Keratinocyte (primary cell): Measurements from ENCODE around the gene LRBA. TPM values are rescaled to one million over a fixed set of nuclear protein-coding genes. Genes with fewer than 3 reads are reported as not detected.

Experiments used
- DNase-seq: peaks from one replicate; pipeline ENCODE4 v3.0.0-alpha.2; 2011; ENCODE audit warnings: low read depth, missing footprints, low spot score
- FAIRE-seq: peaks from 2 replicates; lab custom pipeline; 2011; peaks lifted over from hg19 to GRCh38; lab: Jason Lieb, UNC
- H2AFZ ChIP-seq: 2 replicates; pipeline ENCODE4 v1.6.0; 2012; ENCODE audit warnings: low read length, control low read depth, inconsistent platforms; ENCODE audit not compliant: control insufficient read depth
- H3K27ac ChIP-seq: 2 replicates; pipeline ENCODE4 v1.5.1; 2011; ENCODE audit warnings: low read length; ENCODE audit not compliant: control insufficient read depth, insufficient read depth
- H3K27me3 ChIP-seq: 3 replicates; pipeline ENCODE4 v1.6.0; 2011; ENCODE audit warnings: low read length; ENCODE audit not compliant: control insufficient read depth, insufficient read depth; ENCODE audit errors: extremely low read depth
- H3K36me3 ChIP-seq, 2 experiments: 2 replicates in 1 of 2; 3 replicates in 1 of 2; pipeline ENCODE4 v1.5.1; 2011; ENCODE audit warnings: low read length in 2 of 2, mild to moderate bottlenecking in 1 of 2; ENCODE audit not compliant: control insufficient read depth in 2 of 2, insufficient read depth in 2 of 2; ENCODE audit errors: extremely low read depth in 1 of 2
- H3K4me1 ChIP-seq: 3 replicates; pipeline ENCODE4 v1.5.1; 2011; ENCODE audit warnings: low read length; ENCODE audit not compliant: control insufficient read depth, insufficient read depth; ENCODE audit errors: extremely low read depth
- H3K4me2 ChIP-seq: 3 replicates; pipeline ENCODE4 v1.6.0; 2011; ENCODE audit warnings: low read depth, low read length; ENCODE audit not compliant: control insufficient read depth, insufficient read depth; ENCODE audit errors: extremely low read depth
- H3K4me3 ChIP-seq, 3 experiments: fragments of 200-600 bp in 1 of 3; sonication (generic) in 1 of 3; 2 replicates in 2 of 3; 3 replicates in 1 of 3; pipeline ENCODE4 v1.5.1; 2011 to 2016; ENCODE audit warnings: low read length in 3 of 3, mild to moderate bottlenecking in 3 of 3, control low read depth in 2 of 3, inconsistent platforms in 1 of 3, low read depth in 1 of 3, mixed read lengths in 1 of 3, mixed run types in 1 of 3, moderate library complexity in 1 of 3; ENCODE audit not compliant: control insufficient read depth in 2 of 3, insufficient read depth in 2 of 3; ENCODE audit errors: extremely low read depth in 1 of 3
- H3K79me2 ChIP-seq: 2 replicates; pipeline ENCODE4 v1.6.0; 2012; ENCODE audit warnings: low read length; ENCODE audit not compliant: control insufficient read depth, insufficient read depth
- H3K9ac ChIP-seq: 3 replicates; pipeline ENCODE4 v1.6.0; 2011; ENCODE audit warnings: low read length; ENCODE audit not compliant: control insufficient read depth, insufficient read depth; ENCODE audit errors: extremely low read depth
- H3K9me1 ChIP-seq: 3 replicates; pipeline ENCODE4 v1.6.0; 2011; ENCODE audit warnings: low read length; ENCODE audit not compliant: control insufficient read depth, insufficient read depth; ENCODE audit errors: extremely low read depth
- H3K9me3 ChIP-seq: 2 replicates; pipeline ENCODE4 v1.5.1; 2012; ENCODE audit warnings: low read depth, low read length; ENCODE audit not compliant: control insufficient read depth
- H4K20me1 ChIP-seq: 3 replicates; pipeline ENCODE4 v1.6.0; 2011; ENCODE audit warnings: low read length; ENCODE audit not compliant: control insufficient read depth, insufficient read depth; ENCODE audit errors: extremely low read depth
- EZH2 ChIP-seq: IDR thresholded peaks from one replicate; pipeline ENCODE4 v1.6.1; 2012; ENCODE audit warnings: inconsistent platforms, mild to moderate bottlenecking, low read length, moderate library complexity
- dilution Hi-C: fragments of 300-500 bp; cut with MboI; formaldehyde crosslinking; loops from one replicate; pipeline ENCODE4 v1.7.0; 2020; ENCODE audit warnings: low sequenced_read_pairs; ENCODE audit not compliant: extremely low pct_ligation_motif_present
- polyA plus RNA-seq, 5 experiments: library from polyadenylated mRNA; depleted of rRNA in 3 of 5; stranded (reverse) in 3 of 5; stranded (forward) in 1 of 5; unstranded in 1 of 5; fragments of >200 nt; gene quantifications; 1 replicate in 1 of 5; 2 replicates in 3 of 5; 3 replicates in 1 of 5; pipeline versions ENCODE4 v1.2.1 to v1.2.3, GENCODE V29; 2011 to 2012; ENCODE audit warnings: missing spikeins in 2 of 5, low read depth in 1 of 5, low replicate concordance in 1 of 5
- TF ChIP-seq, protein P1 (sequence below), 3 experiments: IDR thresholded peaks in 1 of 3; conservative IDR thresholded peaks in 1 of 3; optimal IDR thresholded peaks in 1 of 3; 2 replicates in 2 of 3; 3 replicates in 1 of 3; pipeline versions ENCODE3 to v1.5.1; 2011; ENCODE audit warnings: low read length in 3 of 3, mild to moderate bottlenecking in 3 of 3, moderate library complexity in 2 of 3, control low read depth in 1 of 3, inconsistent platforms in 1 of 3; ENCODE audit not compliant: insufficient read depth in 2 of 3; ENCODE audit errors: extremely low read depth in 1 of 3

LRBA gene
- polyA plus RNA-seq, 1 donor (not counting 4 experiments of a cell fraction or from before 2014, with no cell fraction given): 35.6 TPM

DNA sequence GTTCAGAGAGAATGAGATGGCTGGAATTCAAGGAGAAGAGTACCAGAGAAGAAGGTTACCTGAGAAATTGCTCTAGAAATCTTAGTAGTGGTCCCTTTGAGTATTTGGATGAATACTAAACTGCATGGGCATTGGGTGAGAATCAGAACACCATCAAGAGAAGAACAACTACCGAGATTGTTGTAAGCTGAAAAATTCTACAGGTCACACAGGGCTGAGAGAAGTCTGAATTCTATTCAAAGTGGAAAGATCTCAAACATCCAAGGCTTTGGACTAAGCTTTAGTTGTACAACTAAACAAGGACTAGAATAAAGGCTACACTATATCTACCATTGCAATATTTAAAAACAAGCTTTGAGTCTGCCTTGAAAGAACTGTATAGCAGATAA, 40.8 kb downstream of the LRBA start:
- no peak for DNase-seq
- dilution Hi-C loops: no loop called here
- no peaks in the 10 kb centered on the region for H3K9me1 ChIP-seq
- no peak overlapping the region for H3K4me2 ChIP-seq
- no peak for TF ChIP-seq EZH2
- TF ChIP-seq, protein P1, sequence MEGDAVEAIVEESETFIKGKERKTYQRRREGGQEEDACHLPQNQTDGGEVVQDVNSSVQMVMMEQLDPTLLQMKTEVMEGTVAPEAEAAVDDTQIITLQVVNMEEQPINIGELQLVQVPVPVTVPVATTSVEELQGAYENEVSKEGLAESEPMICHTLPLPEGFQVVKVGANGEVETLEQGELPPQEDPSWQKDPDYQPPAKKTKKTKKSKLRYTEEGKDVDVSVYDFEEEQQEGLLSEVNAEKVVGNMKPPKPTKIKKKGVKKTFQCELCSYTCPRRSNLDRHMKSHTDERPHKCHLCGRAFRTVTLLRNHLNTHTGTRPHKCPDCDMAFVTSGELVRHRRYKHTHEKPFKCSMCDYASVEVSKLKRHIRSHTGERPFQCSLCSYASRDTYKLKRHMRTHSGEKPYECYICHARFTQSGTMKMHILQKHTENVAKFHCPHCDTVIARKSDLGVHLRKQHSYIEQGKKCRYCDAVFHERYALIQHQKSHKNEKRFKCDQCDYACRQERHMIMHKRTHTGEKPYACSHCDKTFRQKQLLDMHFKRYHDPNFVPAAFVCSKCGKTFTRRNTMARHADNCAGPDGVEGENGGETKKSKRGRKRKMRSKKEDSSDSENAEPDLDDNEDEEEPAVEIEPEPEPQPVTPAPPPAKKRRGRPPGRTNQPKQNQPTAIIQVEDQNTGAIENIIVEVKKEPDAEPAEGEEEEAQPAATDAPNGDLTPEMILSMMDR (optimal IDR thresholded peaks at IDR 0.05 in 1 of 3, IDR thresholded peaks at IDR 0.05 in 1 of 3, conservative IDR thresholded peaks at IDR 0.05 in 1 of 3; ENCODE audit: extremely low read depth in 1 of 3, insufficient read depth in 2 of 3, low read length in 3 of 3): no peak
- H3K4me3 ChIP-seq: no peak overlapping the region
- no peaks in the 10 kb centered on the region for H3K4me1 ChIP-seq
- peaks cover 6% of the 10 kb centered on the region for H4K20me1 ChIP-seq
- FAIRE-seq: no peak
- no peaks in the 10 kb centered on the region for H3K27me3 ChIP-seq
- no peak overlapping the region for H3K27ac ChIP-seq
- H3K79me2 ChIP-seq: peaks cover 68% of the 10 kb centered on the region
- no peaks in the 10 kb centered on the region for H3K36me3 ChIP-seq
- H2AFZ ChIP-seq: no peak overlapping the region
- H3K9ac ChIP-seq: no peak overlapping the region
- no peaks in the 10 kb centered on the region for H3K9me3 ChIP-seq

DNA sequence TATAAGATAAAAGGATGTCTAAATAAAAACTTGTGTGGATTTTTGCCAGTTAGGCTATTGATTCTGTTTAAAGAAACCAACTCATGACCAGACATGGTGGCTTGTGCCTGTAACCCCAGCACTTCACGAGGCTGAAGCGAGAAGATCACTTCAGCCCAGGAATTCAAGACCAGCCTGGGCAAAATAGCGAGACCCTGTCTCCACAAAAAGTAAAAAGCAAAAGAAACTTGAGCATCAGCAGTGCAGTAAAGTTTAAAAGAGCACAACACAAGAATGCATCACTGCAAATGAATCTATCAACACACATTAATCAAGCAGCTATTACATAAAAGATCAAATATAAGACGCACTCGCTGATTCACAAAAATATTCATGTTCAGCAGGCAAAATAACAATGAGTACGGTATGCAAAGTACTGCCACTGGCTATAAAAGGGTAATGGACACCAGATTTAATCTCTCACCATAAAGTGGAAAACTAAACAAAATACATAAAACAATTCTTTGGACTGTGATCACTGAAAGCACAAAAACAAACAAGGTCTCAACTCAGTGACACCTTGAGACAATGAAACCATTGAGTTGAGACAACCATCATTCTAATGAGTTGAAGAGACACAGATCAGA, 41.3 kb downstream of the LRBA start:
- Histone ChIP-seq H3K9me1 (no peaks in the 10 kb centered on the region), H3K9me3 (no peaks in the 10 kb centered on the region), H3K36me3 (no peaks in the 10 kb centered on the region), H3K79me2 (peaks cover 65% of the 10 kb centered on the region), H3K4me2 (no peak overlapping the region), H3K27ac (no peak overlapping the region), H3K4me3 (no peak overlapping the region), H3K4me1 (no peaks in the 10 kb centered on the region), H2AFZ (no peak overlapping the region), H4K20me1 (peaks cover 6% of the 10 kb centered on the region), H3K27me3 (no peaks in the 10 kb centered on the region), H3K9ac (no peak overlapping the region)
- dilution Hi-C loops: no loop called here
- TF ChIP-seq, protein P1 (optimal IDR thresholded peaks at IDR 0.05 in 1 of 3, IDR thresholded peaks at IDR 0.05 in 1 of 3, conservative IDR thresholded peaks at IDR 0.05 in 1 of 3; ENCODE audit: extremely low read depth in 1 of 3, insufficient read depth in 2 of 3, low read length in 3 of 3): no peak
- no peak for TF ChIP-seq EZH2
- FAIRE-seq (no peak), DNase-seq (no peak)
